NK-92 (cell line): ENCODE measurements around the gene INSIG2.
"Not testable (repeated sequence)": the region's sequence is repeated elsewhere in the genome, so short reads cannot be mapped to it uniquely, and the experiment has no call there.

Experiments used
- DNase-seq: peaks from one replicate; lab custom pipeline; 2025; ENCODE audit not compliant: unreplicated experiment; lab: John Stamatoyannopoulos, UW

The INSIG2 gene

GRCh38 chr2:118059919-118060478, 28.3 kb upstream of the INSIG2 start:
- DNase-seq, result no peak

- no peak for DNase-seq
Measured at GRCh38 chr2:118061135-118061955, 26.9 kb upstream of the INSIG2 start.

GRCh38 chr2:118062048-118062447, 26.2 kb upstream of the INSIG2 start:
- no peak for DNase-seq

GRCh38 chr2:118062669-118063068, 25.6 kb upstream of the INSIG2 start:
- no peak for DNase-seq

GRCh38 chr2:118065015-118065706, 23.1 kb upstream of the INSIG2 start:
- DNase-seq, result no peak

GRCh38 chr2:118065921-118066511, 22.3 kb upstream of the INSIG2 start:
- no peak for DNase-seq

- no peak for DNase-seq
Measured at GRCh38 chr2:118077636-118078247, 10.5 kb upstream of the INSIG2 start.

GRCh38 chr2:118078734-118079133, 9.5 kb upstream of the INSIG2 start:
- no peak for DNase-seq

- DNase-seq, result no peak
Measured at GRCh38 chr2:118084491-118085089, 3.7 kb upstream of the INSIG2 start.

GRCh38 chr2:118085173-118086023, 2.9 kb upstream of the INSIG2 start:
- no peak for DNase-seq

- no peak for DNase-seq
Measured at GRCh38 chr2:118086024-118086633, 2.1 kb upstream of the INSIG2 start.

GRCh38 chr2:118089139-118089800, 999 bp downstream of the INSIG2 start:
- DNase-seq, result no peak

GRCh38 chr2:118090387-118091139, 2.3 kb downstream of the INSIG2 start:
- DNase-seq, result no peak

GRCh38 chr2:118091140-118091478, 2.8 kb downstream of the INSIG2 start:
- DNase-seq, result no peak

GRCh38 chr2:118091631-118092030, 3.4 kb downstream of the INSIG2 start:
- DNase-seq, result no peak

GRCh38 chr2:118094102-118094501, 5.8 kb downstream of the INSIG2 start:
- not testable (repeated sequence) for DNase-seq

- no peak for DNase-seq
Measured at GRCh38 chr2:118094503-118094902, 6.2 kb downstream of the INSIG2 start.

GRCh38 chr2:118095610-118096009, 7.3 kb downstream of the INSIG2 start:
- DNase-seq, result no peak
